NCI-H146 treated with DMSO at 0.1 percent for 48 hours (cell line): Measurements from ENCODE around the gene LILRB1.
"Not testable (repeated sequence)": the region's sequence is repeated elsewhere in the genome, so short reads cannot be mapped to it uniquely, and the experiment has no call there.

ENCODE experiments used
- DNase-seq: peaks from one replicate; lab custom pipeline; 2025; ENCODE audit not compliant: unreplicated experiment; lab: John Stamatoyannopoulos, UW

The LILRB1 gene

DNA sequence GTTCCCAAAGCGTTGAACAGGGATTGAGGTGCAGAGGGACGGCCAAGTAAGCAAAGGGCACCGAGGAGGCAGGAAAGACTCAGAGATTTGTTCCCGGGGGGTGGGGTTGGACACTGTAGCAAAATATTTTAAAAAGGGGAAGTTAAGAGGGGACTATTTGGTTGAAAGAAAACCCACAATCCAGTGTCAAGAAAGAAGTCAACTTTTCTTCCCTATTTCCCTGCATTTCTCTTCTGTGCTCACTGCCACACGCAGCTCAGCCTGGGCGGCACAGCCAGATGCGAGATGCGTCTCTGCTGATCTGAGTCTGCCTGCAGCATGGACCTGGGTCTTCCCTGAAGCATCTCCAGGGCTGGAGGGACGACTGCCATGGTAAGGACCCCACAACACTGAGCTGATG, at the start of gene LILRB1:
LILRB1 (plus strand) TSS at position 223 of the 400 bp plus-strand sequence. CDS start 590 bp downstream, outside the sequence.
- not testable (repeated sequence) for DNase-seq

DNA sequence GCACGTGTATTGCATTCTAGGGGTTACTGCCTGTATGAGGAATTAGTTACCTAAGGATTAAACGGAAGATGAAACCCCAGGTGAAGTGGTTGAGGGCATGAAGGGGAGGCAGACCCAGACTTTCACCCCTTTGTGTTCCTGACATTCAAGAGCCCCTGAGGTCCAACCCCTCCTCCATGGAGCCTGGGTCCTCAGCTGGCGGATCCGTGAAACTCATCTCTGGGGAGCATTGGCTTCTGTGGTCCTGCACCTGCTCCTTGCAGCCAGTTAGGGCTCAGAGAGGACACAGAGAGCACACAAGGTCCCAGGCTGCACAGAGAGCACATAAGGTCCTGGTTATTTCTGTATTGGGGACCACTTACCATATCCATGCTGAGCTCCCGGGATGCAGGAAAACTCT, 43.9 kb upstream of the LILRB1 start:
- DNase-seq = no peak

DNA sequence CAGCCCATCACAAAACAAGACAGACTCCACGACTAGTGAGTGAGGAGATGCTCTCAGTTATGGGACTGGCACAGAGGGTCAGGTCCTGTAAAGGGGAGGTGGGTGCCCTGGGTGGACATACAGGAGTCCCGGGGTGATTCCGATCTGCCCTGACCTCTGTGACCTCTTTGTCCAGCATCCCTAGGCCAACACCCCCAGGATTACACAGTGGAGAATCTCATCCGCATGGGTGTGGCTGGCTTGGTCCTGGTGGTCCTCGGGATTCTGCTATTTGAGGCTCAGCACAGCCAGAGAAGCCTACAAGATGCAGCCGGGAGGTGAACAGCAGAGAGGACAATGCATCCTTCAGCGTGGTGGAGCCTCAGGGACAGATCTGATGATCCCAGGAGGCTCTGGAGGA, 43.3 kb upstream of the LILRB1 start:
- DNase-seq = no peak

DNA sequence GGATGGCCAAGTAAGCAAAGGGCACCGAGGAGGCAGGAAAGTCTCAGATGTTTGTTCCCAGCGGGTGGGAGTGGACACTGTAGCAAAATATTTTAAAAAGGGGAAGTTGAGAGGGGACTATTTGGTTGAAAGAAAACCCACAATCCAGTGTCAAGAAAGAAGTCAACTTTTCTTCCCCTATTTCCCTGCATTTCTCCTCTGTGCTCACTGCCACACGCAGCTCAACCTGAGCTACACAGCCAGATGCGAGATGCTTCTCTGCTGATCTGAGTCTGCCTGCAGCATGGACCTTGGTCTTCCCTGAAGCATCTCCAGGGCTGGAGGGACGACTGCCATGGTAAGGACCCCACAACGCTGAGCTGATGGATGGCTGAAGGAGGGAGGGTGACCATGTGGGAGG, 36.8 kb upstream of the LILRB1 start, which contains the start of gene LILRA1:
LILRA1 (plus strand) TSS at position 188 of the 400 bp plus-strand sequence. CDS start 613 bp downstream, outside the sequence.
- DNase-seq = not testable (repeated sequence)

DNA sequence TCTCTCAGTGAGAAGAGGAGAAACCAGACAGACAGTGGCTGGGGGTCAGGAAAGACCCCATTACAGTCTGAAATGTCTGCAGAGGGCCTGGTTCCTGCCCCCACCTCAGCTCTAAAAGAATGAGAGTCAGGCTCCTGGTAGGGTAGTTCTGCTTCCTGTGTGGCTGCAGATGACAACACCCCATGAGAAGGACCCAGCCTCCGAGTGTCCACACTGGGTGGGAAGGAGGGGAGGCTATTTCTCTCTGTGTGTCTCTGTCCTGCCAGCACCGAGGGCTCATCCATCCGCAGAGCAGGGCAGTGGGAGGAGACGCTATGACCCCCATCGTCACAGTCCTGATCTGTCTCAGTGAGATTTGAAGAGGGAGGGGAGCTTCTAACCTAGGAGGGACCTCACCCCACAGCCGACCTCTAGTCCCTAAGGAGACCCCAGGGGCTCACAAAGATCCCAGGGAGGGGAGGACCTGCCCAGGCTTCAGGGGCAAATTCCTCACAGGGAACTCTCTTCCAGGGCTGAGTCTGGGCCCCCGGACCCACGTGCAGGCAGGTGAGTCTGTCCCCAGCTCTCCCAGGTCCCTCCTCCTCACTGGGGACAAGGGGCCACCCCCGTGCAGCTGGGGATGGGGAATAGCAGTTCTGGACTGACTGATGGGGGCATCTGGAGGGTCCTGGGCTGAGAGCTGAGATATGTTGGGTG, 36.2 kb upstream of the LILRB1 start:
- not testable (repeated sequence) for DNase-seq

DNA sequence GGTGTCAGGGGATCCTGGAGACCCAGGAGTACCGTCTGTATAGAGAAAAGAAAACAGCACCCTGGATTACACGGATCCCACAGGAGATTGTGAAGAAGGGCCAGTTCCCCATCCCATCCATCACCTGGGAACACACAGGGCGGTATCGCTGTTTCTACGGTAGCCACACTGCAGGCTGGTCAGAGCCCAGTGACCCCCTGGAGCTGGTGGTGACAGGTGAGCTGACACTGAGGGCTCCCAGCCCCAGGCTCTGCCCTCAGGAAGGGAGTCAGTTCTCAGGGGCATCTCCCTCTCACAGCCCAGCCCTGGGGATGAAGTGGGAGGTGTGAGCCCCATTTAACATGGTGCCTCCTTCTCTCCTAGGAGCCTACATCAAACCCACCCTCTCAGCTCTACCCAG, 35.5 kb upstream of the LILRB1 start:
- DNase-seq = no peak

DNA sequence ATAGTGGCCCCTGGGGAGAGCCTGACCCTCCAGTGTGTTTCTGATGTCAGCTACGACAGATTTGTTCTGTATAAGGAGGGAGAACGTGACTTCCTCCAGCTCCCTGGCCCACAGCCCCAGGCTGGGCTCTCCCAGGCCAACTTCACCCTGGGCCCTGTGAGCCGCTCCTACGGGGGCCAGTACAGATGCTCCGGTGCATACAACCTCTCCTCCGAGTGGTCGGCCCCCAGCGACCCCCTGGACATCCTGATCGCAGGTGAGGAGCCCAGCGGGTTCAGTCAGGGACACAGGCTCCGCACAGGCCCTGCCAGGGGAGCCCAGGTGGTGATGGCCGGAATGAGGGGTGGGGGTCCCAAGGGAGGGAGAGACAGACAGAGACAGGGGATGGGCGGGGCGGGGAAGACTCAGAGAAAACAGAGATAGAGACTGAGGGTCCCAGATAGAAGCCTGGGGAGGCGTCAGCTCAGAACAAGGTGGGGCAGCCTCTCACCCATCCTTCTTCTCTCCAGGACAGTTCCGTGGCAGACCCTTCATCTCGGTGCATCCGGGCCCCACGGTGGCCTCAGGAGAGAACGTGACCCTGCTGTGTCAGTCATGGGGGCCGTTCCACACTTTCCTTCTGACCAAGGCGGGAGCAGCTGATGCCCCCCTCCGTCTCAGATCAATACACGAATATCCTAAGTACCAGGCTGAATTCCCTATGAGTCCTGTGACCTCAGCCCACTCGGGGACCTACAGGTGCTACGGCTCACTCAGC, 34.4 kb upstream of the LILRB1 start:
- DNase-seq = not testable (repeated sequence)

DNA sequence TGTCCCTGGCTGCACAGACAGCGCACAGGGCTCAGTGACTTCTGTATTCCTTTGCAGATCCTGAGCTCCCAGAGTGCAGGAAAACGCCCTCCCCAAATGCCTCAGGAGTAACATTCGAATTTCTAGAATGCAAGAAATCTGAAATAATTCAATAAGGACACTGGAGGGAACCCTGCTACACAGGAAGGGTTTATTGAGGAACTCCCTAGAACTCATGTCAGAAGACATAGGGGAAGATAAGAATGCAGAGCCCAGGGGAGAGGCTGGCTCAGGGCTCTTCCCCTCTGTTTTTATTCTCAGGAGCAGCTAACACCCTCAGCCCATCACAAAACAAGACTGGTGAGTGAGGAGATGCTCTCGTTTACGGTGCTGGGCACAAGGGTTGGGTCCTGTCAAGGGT, 30.1 kb upstream of the LILRB1 start:
- DNase-seq = no peak

DNA sequence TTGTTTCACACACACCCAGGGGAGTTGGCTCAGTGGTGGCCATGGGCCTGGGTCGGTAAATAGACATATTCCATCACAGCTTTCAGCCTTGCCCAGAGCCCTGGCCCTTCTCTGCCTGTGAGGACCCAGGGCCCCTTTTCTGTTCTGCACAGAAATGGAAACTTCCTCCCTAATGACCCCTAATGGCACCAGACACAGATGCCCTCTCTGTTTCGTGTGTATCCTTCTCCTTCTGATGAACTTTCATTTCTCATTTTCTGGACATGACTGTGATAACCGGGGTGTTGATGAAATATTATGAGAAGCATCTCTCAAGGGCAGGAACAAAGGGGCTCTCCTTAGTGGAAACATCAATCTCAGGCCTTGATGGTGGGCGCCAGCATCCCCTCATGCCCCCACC, 24.1 kb upstream of the LILRB1 start:
- no peak for DNase-seq

DNA sequence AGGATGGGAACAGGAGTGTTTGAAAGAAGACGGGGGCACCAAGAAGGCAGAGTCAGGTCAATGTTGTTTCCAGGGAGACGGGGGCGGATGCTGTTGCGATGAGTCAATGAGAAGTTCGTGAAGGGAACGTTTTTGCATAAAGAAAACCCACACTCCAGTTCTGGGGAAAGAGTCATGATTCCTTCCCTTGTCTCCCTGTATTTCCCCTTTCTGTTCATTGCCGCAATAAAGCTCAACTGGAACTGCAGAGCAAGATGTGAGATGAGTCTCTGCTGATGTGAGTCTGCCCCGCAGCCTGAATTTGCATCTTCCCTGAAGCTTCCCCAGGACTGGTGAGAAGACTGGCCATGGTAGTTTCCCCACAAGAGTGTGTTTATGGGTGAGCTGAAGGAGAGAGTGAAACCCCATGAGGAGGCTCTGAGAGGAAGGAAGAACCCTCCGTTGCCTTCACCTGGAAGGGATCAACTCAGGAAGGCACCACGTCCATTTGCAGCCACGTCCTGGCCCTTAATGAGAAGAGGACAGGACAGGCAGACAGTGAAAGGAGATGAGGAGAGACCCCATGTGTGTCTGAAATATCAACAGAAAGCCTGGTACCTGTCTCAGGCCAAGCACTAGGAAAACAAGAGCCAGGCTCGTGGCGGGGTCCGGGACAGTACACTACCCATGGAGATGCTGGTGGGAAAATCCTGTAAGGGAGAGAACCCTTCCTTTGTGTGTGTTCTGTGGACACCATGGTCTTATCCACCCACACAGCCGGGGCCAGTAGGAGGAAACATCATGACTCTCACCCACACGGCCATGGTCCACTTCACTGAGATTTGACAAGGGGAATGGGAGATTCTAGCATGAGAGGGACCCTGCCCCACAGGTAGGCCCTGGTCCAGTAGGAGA, 23.1 kb upstream of the LILRB1 start:
- no peak for DNase-seq

DNA sequence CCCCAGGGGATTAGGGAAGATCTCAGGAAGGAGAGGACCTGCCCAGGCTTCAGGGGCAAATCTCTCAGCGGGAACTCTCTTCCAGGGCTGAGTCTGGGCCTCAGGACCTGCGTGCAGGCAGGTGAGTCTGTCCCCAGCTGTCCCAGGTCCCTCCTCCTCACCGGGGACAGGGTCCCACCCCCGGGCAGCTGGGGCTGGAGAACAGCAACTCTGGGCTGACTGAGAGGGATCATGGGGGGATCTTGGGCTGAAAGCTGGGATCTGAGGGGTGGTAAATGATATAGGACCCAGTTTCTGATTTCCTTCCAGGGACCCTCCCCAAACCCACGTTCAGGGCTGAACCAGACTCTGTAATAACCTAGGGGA, 22.5 kb upstream of the LILRB1 start:
- no peak for DNase-seq

DNA sequence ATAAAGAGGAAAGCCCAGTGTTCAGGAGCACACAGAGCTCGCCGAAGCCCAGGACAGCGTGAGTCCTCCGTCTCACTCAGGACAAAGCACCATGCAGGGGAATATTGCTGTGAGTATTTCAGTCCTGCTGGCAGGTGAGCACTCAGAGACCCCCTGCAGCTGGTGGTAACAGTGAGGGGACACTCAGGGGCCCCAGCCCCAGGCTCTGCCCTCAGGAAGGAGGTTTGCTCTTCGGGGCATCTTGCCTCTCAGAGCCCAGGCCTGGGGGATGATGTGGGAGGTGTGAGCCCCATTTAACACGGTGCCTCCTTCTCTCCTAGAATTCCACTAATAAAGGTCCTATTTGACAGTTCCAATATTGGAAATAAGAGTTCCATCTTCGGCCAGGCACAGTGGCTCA, 22.1 kb upstream of the LILRB1 start:
- DNase-seq = no peak

DNA sequence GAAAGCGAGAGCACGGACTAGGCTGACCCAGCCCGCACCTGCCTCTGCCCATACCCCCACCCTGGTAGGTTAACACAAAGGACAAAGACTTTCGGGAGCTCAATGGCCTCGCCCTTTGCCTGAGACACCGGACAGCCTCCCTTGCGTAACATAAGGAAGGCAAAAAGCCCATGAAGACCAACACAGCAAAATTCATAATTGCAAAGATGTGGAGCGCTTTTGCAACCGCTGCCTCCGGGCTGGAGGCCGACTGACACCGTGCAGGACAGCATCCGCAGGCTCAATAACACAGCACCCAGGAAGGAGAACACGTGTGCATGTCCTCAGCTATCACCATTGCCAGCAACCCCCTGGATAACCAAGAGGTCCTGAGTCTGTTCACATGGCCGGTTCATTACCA, 21.5 kb upstream of the LILRB1 start:
- DNase-seq = no peak

DNA sequence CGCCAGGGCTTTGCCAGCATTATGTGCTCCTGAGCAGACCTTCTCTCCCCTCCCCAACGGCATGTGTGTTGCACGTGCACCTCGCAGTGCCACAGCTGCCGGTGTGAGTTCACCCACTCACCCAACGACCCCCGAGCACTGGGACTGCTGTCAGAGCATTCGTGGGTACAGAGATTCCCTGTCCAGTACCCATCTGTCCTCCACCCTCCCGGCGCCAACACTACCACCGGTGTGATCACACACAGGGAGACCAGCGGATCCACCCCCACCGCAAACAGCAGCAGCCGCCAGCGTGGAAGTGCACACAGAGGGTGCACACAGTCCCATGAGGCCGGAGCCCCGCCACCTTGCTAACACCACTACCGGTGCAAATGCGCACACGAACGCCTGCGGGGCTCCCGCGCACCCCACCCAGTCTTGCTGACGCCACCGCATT, 20.9 kb upstream of the LILRB1 start:
- DNase-seq = no peak

DNA sequence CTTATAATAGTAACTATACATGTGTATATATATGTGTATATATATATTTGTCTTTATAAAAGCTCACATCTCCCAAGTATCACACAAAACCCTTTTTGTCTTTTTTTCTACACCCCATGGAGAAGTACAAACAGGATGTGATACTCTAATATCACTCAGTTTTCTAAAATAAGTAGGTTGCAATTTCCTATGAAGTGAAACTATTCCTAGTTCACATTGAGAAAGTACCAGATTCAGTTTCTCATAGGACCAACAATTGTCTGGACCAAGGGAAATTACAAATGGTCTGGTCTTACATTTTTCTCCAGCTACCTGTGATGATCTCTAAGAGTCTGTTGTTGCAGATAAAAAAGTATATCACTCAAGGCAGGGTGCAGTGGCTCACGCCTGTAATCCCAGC, 17.9 kb upstream of the LILRB1 start:
- no peak for DNase-seq

DNA sequence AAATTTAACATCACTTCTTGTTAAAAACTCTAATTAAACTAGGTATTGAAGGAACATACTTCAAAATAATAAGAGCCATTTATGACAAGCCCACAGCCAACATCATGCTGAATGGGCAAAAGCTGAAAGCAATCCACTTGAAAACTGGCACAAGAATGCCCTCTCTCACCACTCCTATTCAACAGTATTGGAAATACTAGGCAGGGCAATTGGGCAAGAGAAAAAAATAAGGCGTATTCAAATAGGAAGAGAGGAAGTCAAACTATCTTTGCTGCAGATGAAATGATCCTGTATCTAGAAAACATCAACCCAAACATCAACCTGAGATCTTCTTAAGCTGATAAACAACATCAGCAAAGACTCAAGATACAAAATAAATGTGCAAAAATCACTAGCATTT, 15.6 kb upstream of the LILRB1 start:
- DNase-seq = no peak

DNA sequence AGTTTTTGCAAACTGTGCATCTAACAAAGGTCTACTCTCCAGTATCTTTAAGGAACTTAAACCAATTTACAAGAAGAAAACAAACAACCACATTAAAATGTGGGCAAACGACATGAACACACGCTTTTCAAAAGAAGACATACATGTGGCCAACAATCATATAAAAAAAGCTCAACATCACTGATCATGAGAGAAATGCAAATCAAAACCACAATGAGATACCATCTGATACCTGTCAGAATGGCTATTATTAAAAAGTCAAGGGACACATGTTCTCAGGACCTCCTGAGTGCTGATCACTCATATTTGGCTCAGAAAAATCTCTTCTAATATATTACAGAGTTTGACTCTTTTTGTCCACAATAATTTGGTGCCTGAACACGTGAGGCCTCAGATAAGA, 14.2 kb upstream of the LILRB1 start:
- DNase-seq = no peak

DNA sequence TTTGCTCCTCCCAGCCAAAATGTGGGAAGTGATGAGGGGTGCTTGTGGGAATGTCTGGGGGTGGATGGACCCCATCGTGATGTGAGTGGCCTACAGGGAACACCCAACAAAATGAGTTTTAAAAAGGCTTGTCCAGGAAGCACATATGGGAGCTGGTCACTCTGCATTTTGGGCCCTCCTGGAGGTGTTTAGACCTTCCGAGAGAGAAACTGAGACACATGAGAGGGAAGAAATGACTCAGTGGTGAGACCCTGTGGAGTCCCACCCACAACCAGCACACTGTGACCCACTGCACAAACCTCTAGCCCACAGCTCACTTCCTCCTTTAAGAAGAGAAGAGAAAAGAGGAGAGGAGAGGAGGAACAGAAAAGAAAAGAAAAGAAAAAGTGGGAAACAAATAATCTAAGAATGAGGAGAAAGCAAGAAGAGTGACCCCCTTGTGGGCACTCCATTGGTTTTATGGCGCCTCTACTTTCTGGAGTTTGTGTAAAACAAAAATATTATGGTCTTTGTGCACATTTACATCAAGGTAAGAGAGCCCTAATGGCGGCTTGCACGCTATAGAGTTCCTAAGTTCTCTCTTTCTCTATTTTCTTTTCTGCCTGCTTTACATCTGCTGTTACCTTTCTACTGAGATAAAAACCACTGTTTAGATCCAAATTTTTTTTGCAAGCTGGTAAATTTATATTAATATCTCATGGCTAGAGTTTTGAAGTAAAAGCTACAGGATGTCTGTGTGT, 13.3 kb upstream of the LILRB1 start:
- no peak for DNase-seq

DNA sequence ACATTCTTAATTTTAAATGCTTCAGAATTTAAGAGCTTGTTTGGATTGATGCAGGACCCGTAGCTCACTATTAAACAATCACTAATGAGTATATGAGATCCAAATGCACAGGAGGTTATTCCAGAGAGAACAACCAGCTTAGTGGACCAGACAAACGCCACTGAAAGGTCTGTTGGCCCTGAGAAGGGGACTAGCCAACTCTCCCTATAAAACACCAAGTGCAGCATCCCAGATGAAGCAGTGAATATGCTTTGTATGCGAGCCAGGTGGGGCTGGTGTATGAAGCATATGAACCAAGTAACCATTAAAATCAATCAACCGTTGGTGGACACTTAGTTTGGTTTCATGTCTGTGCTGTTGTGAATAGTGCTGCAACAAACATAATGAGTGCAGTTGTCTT, 9.8 kb upstream of the LILRB1 start:
- no peak for DNase-seq

DNA sequence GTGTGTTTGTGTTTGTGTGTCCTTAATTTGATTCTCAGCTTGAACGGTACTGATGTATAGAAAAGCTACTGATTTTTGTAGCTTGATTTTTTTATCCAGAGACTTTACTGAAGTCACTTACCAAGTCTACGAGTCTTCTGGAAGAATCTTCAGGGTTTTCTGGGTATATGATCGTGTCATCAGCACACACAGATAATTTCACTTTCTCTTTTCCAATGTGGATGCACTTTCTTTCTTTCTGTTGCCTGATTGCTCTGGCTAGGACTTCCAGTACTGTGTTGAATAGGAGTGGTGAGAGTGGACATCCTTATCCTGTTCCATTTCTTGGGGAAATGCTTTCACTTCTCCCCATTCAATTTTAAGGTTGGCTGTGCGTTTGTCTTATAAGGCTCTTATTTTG, 7.9 kb upstream of the LILRB1 start:
- no peak for DNase-seq

DNA sequence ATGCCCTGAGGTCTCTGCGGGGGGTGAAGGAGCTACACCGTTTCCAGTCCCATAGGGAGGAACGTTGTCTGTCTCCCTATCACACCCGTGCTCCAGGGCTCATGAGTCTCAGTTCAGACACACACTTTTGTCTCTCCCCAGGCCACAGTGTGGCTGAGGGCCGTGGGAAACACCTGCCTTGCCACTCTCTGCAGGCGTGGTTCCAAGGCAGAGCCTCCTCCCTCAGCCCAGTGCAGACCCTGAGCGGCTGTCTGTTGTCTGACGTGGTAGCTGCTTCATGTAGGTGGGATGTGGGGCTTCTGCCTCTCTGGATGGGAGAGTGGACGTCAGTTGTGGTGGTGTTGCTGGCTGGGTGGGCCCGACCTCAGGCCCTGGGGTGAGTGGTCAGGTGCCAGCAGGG, 6.0 kb upstream of the LILRB1 start:
- not testable (repeated sequence) for DNase-seq
